ENCODE data around the gene TEX55.

GRCh38 chr3:119177321-119177720, 31.4 kb downstream of the TEX55 start:
- TF ChIP-seq CTCF (IDR thresholded peaks at IDR 0.05), result no peak
- TF ChIP-seq POLR2A (IDR thresholded peaks at IDR 0.05), result no peak
- no peak for TF ChIP-seq EP300 (IDR thresholded peaks at IDR 0.05)

Measured in tibial nerve (tissue), 4 donors.